GM18873 (cell line): ENCODE results near the gene NR2F1-AS1.

Experiments used
- ATAC-seq: cut with Tn5 transposase; IDR thresholded peaks from one replicate; pipeline ENCODE4 v1.9.1; 2021; ENCODE audit warnings: mild to moderate bottlenecking, moderate library complexity, moderate number of reproducible peaks; ENCODE audit not compliant: unreplicated experiment, low FRiP score

The NR2F1-AS1 gene

DNA sequence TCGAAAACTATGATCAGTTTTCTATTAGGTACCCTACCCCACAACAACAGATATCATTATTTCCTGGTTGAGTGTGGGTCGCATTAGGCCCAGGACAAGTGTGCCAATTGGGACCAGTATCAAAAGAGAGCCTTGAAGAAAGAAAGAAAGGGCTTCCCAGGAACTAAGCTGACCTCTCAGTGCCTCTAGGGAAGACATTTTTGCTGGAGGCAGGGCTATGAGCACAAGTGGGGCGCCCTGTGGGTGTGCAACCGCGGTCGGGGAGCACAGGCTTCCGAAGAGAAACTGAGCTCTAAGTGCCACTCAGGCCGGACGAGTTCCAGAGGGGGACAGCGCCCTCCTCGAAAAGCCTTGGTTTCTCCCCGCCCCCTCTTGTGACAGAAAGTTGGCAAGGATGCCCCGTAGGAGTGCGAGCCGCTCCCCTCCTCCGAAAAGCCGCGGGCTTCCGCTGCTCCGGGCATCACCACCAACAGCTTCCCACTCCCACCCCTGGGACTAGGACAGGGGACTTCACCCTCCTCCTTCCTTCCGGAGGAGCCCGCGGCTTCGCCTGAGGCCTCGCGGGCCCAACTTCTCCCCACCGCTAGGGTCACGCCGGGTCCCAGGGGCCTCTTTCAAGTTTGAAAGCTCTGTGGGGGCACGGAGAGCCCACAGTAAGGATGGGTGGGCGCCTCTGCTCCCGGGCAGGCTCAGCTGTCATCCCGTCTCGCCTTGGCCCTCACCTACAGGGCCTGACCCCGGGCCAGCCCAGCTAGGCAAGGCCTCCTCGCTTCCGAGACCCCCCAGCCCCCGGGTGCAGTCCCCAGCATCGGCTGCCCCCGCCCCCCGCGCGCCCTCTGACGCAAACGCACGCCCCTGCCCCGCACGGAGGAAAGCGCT, 2.0 kb downstream of the NR2F1-AS1 start:
- no peak for ATAC-seq

DNA sequence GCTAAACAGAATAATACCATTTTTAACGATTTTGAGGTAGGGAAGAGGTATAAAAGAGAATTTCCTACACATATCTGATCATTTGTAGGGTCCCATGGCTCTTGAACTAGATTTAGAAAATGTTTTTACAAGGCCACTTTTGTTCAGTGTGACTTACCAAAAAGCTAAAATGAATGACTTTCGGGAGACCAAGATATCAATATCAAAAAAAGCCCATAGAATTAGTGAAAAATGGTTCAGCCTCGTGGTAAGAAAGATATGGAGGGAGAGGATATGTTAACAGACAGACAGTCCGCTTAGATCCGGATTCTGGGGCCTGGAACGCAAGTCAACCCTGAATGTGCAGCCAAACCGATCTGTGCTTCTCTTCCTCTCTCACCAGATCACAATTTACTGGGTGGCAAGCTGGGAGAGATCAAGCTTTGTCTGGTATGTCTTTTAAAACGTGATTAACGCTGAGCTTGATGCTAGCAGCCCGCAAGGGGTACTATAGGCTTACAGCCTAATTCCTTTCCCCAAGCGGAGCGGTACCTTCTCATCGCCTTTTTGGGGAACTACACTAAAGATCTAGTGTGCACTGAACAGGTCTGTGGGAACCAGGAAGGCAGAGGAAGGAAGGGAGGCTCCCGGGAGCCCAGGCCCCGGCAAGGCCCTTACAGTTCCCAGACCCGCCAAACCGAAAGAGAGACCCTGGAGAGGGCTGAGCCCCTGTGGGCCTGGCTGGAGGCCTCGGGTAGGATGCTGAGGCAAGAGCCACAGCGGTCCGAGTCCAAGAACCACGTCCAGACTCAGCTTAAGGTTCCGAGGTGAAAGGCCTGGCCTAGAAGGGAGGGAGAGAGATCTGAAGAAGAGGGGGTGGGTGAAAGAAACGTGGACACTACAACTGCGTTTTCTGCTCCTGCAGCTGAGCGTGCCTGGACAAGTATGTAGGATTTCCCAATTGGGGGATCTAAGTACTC, 2.9 kb downstream of the NR2F1-AS1 start:
- no peak for ATAC-seq

GRCh38 chr5:93576994-93577853, 3.8 kb downstream of the NR2F1-AS1 start:
- no peak for ATAC-seq

- ATAC-seq = no peak
Observed at GRCh38 chr5:93575461-93576414, 5.3 kb downstream of the NR2F1-AS1 start.

- ATAC-seq = no peak
Observed at GRCh38 chr5:93574491-93575305, 6.3 kb downstream of the NR2F1-AS1 start.

DNA sequence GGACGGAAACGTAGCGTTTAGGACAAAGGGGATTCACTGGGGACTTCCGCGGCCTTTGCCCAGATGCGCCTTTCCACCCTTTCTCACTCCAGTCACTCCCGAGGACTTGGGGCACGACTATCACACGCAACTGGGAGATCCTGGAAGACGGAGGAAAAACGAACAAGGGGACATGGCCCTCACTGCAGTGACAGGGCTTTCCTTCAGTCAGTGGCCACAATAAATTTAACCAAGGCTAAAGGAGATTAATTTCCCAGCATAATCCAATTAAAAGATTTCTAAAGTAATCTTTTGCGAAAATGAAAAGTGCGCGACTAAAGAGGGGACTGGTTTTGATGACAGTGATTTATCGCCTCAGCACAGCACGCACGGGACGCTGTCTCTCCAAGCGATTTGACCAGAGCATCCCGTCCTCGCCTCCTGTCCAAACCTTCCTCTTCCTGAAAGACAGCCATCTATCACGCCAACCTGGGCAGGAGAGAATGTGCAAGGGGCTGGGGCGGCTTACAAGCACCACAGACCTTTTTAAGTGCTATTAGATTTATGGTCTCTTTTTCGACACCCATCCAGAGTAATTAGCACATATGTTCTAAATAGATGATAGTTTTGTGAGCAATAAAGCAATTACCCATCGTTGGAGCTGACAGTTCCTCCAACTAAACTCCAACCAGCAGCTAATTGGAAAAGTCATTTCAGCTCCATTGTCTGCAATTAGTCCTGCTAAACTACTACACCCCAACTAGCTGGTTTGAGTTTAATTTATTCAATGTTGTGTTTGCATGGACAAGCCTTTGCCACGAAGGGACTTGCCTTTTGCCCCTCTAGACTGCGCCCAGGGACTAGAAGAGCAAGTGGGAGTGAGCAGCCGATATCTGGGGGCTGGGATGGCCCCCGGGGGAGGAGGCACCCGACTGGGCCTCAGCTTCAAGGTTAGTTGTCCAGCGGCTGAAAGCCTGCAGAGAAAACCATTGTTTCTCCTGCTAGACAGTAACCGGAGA, 7.4 kb downstream of the NR2F1-AS1 start:
- ATAC-seq = no peak

DNA sequence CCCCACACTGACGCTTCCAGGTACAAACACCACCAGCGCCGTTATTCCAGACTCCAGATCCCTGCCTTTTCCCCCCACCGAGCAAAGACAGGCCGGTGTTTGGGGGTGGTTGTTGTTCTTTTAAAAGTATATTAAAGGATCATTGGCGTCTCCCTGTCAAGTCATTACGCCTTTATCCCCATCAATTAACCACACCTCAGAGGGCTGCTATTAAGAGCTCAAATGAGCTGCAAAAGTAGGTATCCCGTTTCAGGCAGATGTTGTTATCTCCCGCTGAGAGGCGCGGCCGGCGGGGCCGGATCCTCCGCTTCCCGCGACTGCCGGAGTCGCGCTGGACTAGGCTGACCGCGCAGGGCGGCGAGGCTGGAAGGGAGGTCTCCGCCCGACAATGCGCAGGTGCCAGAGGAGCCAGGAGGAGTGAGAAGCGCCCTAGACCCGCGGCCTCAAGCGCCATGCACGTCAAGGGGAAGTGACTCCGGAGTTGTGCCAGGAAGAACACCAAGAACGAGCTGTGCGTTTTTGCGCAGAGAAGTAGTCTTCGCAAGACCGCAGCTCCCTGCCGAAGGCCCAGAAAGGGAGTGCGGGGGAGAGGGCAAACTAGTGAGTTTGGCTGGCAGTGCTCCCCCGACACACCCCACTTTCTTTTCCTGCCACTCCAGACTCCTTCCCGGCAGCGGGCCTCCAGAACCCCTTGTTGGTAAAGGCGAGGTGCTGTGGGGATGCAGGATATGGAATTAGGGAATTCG, 8.2 kb downstream of the NR2F1-AS1 start:
- no peak for ATAC-seq

GRCh38 chr5:93572101-93572607, 8.9 kb downstream of the NR2F1-AS1 start:
- no peak for ATAC-seq

DNA sequence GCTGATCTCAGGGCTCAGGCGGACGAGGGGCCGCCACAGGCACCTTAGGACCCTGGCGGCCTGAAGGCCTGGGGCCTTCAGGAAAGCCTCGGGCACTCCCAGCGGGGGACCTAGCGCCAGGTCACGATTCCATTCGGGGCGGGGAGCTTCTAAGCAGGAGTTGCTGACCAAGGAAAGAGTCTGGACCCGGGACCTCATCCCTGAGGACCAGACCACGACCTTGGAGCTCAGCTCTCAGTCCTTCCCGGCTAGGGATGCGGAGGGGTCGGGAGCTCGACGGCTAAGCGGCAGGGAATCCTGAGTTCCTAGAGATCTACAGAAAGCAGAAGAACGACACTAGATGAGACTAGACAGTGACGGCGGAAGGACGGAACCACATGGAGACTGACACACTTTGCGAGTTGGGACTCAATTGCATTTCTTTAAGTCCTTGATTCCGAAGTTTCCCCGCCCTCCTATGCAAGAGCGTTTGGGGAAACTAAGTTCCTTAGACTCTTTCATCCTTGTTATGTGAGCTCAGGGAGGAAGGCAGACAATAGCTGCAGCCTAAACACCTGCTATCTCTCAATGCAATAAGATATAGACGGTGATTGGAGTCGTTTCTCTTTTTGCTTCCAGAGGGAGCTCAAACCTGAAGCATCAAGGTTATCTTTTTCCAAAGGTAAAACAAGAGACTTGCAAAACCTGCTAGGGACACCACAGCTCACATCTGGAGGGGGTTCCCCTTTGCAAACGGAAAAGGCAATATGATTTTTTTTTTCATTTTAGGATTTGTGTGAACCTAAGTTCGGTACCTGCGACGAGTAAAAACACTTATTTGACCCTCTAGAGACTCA, 9.7 kb downstream of the NR2F1-AS1 start:
- no peak for ATAC-seq

- ATAC-seq = no peak
Observed at GRCh38 chr5:93570294-93571113, 10.5 kb downstream of the NR2F1-AS1 start.

DNA sequence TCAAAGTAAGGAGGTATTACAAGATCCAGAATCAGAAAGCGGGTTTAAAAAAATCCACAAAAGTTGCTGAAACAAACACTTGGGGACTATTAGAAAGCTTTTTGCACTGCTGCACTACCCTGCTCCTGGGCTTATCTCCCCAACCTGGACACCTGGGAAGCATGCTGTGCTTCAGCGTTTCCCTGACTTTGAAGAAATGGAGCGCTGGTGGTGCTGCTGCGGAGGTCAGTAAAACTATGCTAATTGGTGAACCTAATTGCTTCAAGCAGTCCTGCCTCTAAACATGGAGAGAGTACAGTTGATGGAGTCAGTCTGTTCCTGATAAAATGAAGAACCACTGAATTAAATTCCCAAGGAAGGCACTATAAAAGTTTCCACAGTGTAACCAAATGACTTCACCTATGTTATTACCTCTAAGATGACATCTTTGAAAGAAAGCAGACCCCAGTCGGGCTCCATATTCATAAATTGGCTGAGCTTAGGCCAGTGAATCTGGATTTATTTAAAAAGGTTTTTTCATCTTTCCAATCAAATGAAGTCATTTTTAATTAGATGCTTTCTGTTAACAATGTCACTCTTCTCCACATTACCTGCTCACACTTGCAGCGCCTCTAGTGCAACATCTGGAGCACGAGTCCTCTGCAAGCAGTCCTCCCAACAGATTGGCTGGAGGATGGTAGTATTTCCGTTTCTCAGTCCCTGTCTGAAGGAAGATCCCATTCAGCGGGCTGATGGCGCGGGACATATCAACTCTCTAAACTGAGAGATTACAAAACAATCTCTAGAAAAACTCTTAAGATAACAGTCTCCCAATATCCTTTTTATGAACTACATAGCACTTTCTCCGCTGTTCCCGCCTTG, 11.5 kb downstream of the NR2F1-AS1 start:
- no peak for ATAC-seq

GRCh38 chr5:93567424-93567823, 13.6 kb downstream of the NR2F1-AS1 start:
- no peak for ATAC-seq

- no peak for ATAC-seq
Observed at GRCh38 chr5:93566091-93566490, 14.9 kb downstream of the NR2F1-AS1 start.
